K562 (cell line): ENCODE data around the gene TMC2. TPM values are rescaled to one million over a fixed set of nuclear protein-coding genes. Genes with fewer than 3 reads are reported as not detected.
A peak's percentile ranks its signal among the peaks of the same experiment; 100 is the strongest.

Source experiments
- ATAC-seq: fragments of 200-7000 bp; cut with Tn5 transposase; 3 replicates; pipeline ENCODE4 v1.9.1; 2020; ENCODE audit warnings: moderate library complexity
- BruUV-seq: library from RNA; stranded (reverse); fragments of 400-500 nt; replicated peaks from 2 replicates; lab custom pipeline; 2021; lab: Mats Ljungman, UMichigan
- CTCF ChIA-PET: fragments of 300-600 bp; formaldehyde crosslinking; extraction: SDS; loops from one replicate; lab custom pipeline; 2021; ENCODE audit warnings: low intra/inter-chr PET ratio; lab: Yijun Ruan, JAX
- POLR2A ChIA-PET: fragments of 300-600, 350-650 bp; sonication (Branson Sonifier 250); formaldehyde crosslinking; extraction: SDS; loops from one replicate; lab custom pipeline; 2021; ENCODE audit warnings: antibody characterized with exemption, inconsistent platforms; lab: Yijun Ruan, JAX
- DNase-seq, 4 experiments: peaks; one replicate each; pipeline versions ENCODE4 v3.0.0 to v3.0.0-alpha.2; 2011 to 2018; ENCODE audit warnings: low spot score in 3 of 4, mixed read lengths in 3 of 4; ENCODE audit errors: extremely low read depth in 1 of 4
- FAIRE-seq: peaks from 2 replicates; lab custom pipeline; 2011; peaks lifted over from hg19 to GRCh38; lab: Jason Lieb, UNC
- H2AFZ ChIP-seq: 2 replicates; pipeline ENCODE4 v1.6.0; 2011; ENCODE audit warnings: low read depth, low read length, control low read depth, inconsistent platforms
- H3K27ac ChIP-seq: fragments of 200-600 bp; 3 replicates; pipeline ENCODE4 v1.8.0; 2011; ENCODE audit warnings: low read depth, mild to moderate bottlenecking, control low read depth, inconsistent platforms, low read length, moderate library complexity, mixed read lengths; ENCODE audit errors: extremely low read depth
- H3K27me3 ChIP-seq, 2 experiments: fragments of 300-600 bp in 1 of 2; 2 replicates in 1 of 2; 3 replicates in 1 of 2; pipeline versions ENCODE4 v1.6.0 to v1.8.0; 2011; ENCODE audit warnings: inconsistent platforms in 2 of 2, low read length in 2 of 2, mild to moderate bottlenecking in 1 of 2, mixed read lengths in 1 of 2, moderate library complexity in 1 of 2; ENCODE audit not compliant: control insufficient read depth in 2 of 2, insufficient read depth in 2 of 2
- H3K36me3 ChIP-seq: fragments of 300-600 bp; 3 replicates; pipeline ENCODE4 v1.8.0; 2011; ENCODE audit warnings: mild to moderate bottlenecking, low read length, inconsistent platforms; ENCODE audit not compliant: control insufficient read depth, insufficient read depth
- H3K4me1 ChIP-seq, 2 experiments: fragments of 200-600 bp in 1 of 2; replicated peaks in 1 of 2; 2 replicates in 1 of 2; 3 replicates in 1 of 2; pipeline versions ENCODE4 v1.5.1 to v1.8.0; 2011; ENCODE audit warnings: inconsistent platforms in 2 of 2, low read length in 2 of 2, mild to moderate bottlenecking in 1 of 2, mixed read lengths in 1 of 2, moderate library complexity in 1 of 2; ENCODE audit not compliant: control insufficient read depth in 2 of 2, insufficient read depth in 2 of 2
- H3K4me2 ChIP-seq: 2 replicates; pipeline ENCODE4 v1.6.1; 2011; ENCODE audit warnings: low read length, control low read depth, inconsistent platforms, mixed read lengths; ENCODE audit not compliant: insufficient read depth
- H3K4me3 ChIP-seq: fragments of 200-600 bp; sonication (generic), shearing (Covaris generic); 2 replicates; pipeline ENCODE4 v1.5.1; 2016; ENCODE audit warnings: control low read depth, inconsistent platforms
- H3K79me2 ChIP-seq: fragments of 200-600 bp; 3 replicates; pipeline ENCODE4 v1.8.0; 2011; ENCODE audit warnings: low read length, inconsistent platforms; ENCODE audit not compliant: control insufficient read depth, insufficient read depth
- H3K9ac ChIP-seq, 2 experiments: 2 replicates each; pipeline versions ENCODE4 v1.6.0 to v1.6.1; 2011; ENCODE audit warnings: low read depth in 2 of 2, low read length in 2 of 2, control low read depth in 1 of 2, inconsistent platforms in 1 of 2, mild to moderate bottlenecking in 1 of 2, mixed read lengths in 1 of 2; ENCODE audit not compliant: insufficient read depth in 1 of 2
- H3K9me1 ChIP-seq: one replicate; pipeline ENCODE4 v1.6.0; 2011; ENCODE audit warnings: inconsistent platforms, mild to moderate bottlenecking, low read length, moderate library complexity; ENCODE audit not compliant: control insufficient read depth, insufficient read depth
- H3K9me3 ChIP-seq: replicated peaks from 2 replicates; pipeline ENCODE4 v1.5.1; 2011; ENCODE audit warnings: low read depth, low read length, inconsistent platforms; ENCODE audit not compliant: control insufficient read depth, insufficient read depth
- H4K20me1 ChIP-seq: replicated peaks from 2 replicates; pipeline ENCODE4 v1.6.1; 2011; ENCODE audit warnings: low read length, inconsistent platforms, mixed read lengths; ENCODE audit not compliant: control insufficient read depth, insufficient read depth
- RBFOX2 ChIP-seq: fragments of 200-400 bp; formaldehyde crosslinking; IDR thresholded peaks from 2 replicates; pipeline ENCODE4 v1.6.1; 2017; ENCODE audit warnings: low read depth, mild to moderate bottlenecking, low read length, moderate library complexity
- RBM22 ChIP-seq: fragments of 200-400 bp; formaldehyde crosslinking; IDR thresholded peaks from 2 replicates; pipeline ENCODE4 v1.6.1; 2018; ENCODE audit warnings: low read length, low read depth; ENCODE audit not compliant: poor library complexity, severe bottlenecking
- WGBS: fragments of 100-300 bp; shearing (Covaris generic); methylation state at CpG from one replicate; pipeline ENCODE4 v1.1.6; 2016; ENCODE audit warnings: low coverage, mixed read lengths; ENCODE audit not compliant: insufficient coverage; ENCODE audit errors: missing lambda C conversion rate; 5-methylcytosine and 5-hydroxymethylcytosine counted together
- in situ Hi-C: fragments of 300-500 bp; cut with MboI; formaldehyde crosslinking; loops from 4 replicates; pipeline ENCODE4 v1.15.0; 2018; ENCODE audit warnings: inconsistent platforms, mixed read lengths
- intact Hi-C: fragments of 100-400 bp; cut with micrococcal nuclease; formaldehyde crosslinking; loops from 2 replicates; pipeline ENCODE4 v1.14.2; 2022
- polyA plus RNA-seq, 8 experiments: library from polyadenylated mRNA; depleted of rRNA in 4 of 8; stranded (reverse) in 5 of 8; unstranded in 3 of 8; fragments of >200 nt; fragmentation: Nextera tagmentation in 2 of 8; fragmentation: Illumina TruSeq in 1 of 8; extraction: Ambion mirVana in 2 of 8; extraction: Trizol in 1 of 8; gene quantifications; 2 replicates each; pipeline versions ENCODE4 v1.2.1 to v1.2.3, GENCODE V29; 2011 to 2014; ENCODE audit warnings: inconsistent platforms in 1 of 8, missing spikeins in 1 of 8
- total RNA-seq, 7 experiments: library from RNA; depleted of rRNA in 6 of 7; stranded (reverse); fragments of >200 nt in 6 of 7; fragmentation: Illumina TruSeq in 2 of 7; extraction: Trizol in 2 of 7; gene quantifications; 2 replicates each; pipeline versions ENCODE4 v1.2.1 to v1.2.3, GENCODE V29; 2011 to 2021; ENCODE audit warnings: low replicate concordance in 1 of 7
- TF ChIP-seq, protein P1 (sequence below): fragments of 250-450 bp; sonication (Bioruptor Pico); IDR thresholded peaks from 2 replicates; pipeline ENCODE4 v1.8.0; 2022; ENCODE audit warnings: moderate library complexity, mild to moderate bottlenecking, inconsistent platforms

The TMC2 gene
- total and polyA plus RNA-seq, 9 of the 15 experiments (the other 6 are each of a cell fraction or from before 2014, with no cell fraction given) = not detected

GRCh38 chr20:2657674-2658073 lies 121.3 kb downstream of the TMC2 start:
- Histone ChIP-seq H4K20me1 (peaks cover 42% of the 10 kb centered on the region), H3K4me1 (peaks cover 15 to 20% of the 10 kb centered on the region in 2 experiments; a peak in 4 of 5 replicates), H3K79me2 (peaks cover 48% of the 10 kb centered on the region), H3K27me3 (no peaks in the 10 kb centered on the region), H3K4me2 (no peak overlapping the region), H3K36me3 (peaks cover 97% of the 10 kb centered on the region), H3K9me1 (peaks cover 15% of the 10 kb centered on the region), H3K4me3 (no peak overlapping the region), H3K9me3 (no peaks in the 10 kb centered on the region), H3K27ac (no peak overlapping the region), H2AFZ (no peak overlapping the region), H3K9ac (no peak overlapping the region)
- WGBS = 76% methylated on average over 4 of the region's 5 CpGs
- CTCF ChIA-PET = no interaction called here
- ATAC-seq = no peak
- no peak for DNase-seq
- TF ChIP-seq, protein P1, sequence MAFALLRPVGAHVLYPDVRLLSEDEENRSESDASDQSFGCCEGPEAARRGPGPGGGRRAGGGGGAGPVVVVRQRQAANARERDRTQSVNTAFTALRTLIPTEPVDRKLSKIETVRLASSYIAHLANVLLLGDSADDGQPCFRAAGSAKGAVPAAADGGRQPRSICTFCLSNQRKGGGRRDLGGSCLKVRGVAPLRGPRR = no peak
- TF ChIP-seq RBM22 = peak; percentile 33
- TF ChIP-seq RBFOX2 = 0 out of 2 replicates have a peak, but pooled peaks have one; percentile 0
- no peak for FAIRE-seq
- no TSS peak for BruUV-seq
- in situ Hi-C loops = no loop called here
- intact Hi-C loops = no loop called here
- POLR2A ChIA-PET = interaction anchor here (0.6 to 0.8 kb wide), 3 partner anchors 15 to 546 kb away, joined by 3 to 6 read pairs (median 4); no protein-coding TSS in a partner anchor
